HK-2 (cell line): ENCODE results near the gene TNNI3K.

Source experiments
- DNase-seq: peaks from one replicate; pipeline ENCODE4 v3.0.0-alpha.2; 2018; ENCODE audit not compliant: unreplicated experiment

TNNI3K gene

GRCh38 chr1:74434321-74434720 is 199.1 kb downstream of the TNNI3K start:
- DNase-seq, result no peak

- DNase-seq, result no peak
Observed at GRCh38 chr1:74436078-74436477, 200.9 kb downstream of the TNNI3K start.

- no peak for DNase-seq
Observed at GRCh38 chr1:74437035-74437434, 201.8 kb downstream of the TNNI3K start.

- DNase-seq, result no peak
Observed at GRCh38 chr1:74452035-74452434, 216.8 kb downstream of the TNNI3K start.

GRCh38 chr1:74453277-74453676 is 218.1 kb downstream of the TNNI3K start:
- no peak for DNase-seq

GRCh38 chr1:74455390-74455789 is 220.2 kb downstream of the TNNI3K start:
- DNase-seq, result no peak

- DNase-seq, result no peak
Observed at GRCh38 chr1:74457253-74457652, 222.1 kb downstream of the TNNI3K start.

- DNase-seq, result no peak
Observed at GRCh38 chr1:74463333-74463988, 228.3 kb downstream of the TNNI3K start.

GRCh38 chr1:74464037-74464436 is 228.8 kb downstream of the TNNI3K start:
- no peak for DNase-seq

- DNase-seq, result no peak
Observed at GRCh38 chr1:74465193-74465681, 230.1 kb downstream of the TNNI3K start.

- DNase-seq, result no peak
Observed at GRCh38 chr1:74467786-74468377, 232.7 kb downstream of the TNNI3K start.

GRCh38 chr1:74468982-74469603 is 233.9 kb downstream of the TNNI3K start:
- no peak for DNase-seq

GRCh38 chr1:74470251-74470650 is 235.1 kb downstream of the TNNI3K start:
- DNase-seq, result no peak

- no peak for DNase-seq
Observed at GRCh38 chr1:74470936-74471335, 235.7 kb downstream of the TNNI3K start.

- no peak for DNase-seq
Observed at GRCh38 chr1:74471470-74471869, 236.3 kb downstream of the TNNI3K start.

- DNase-seq, result no peak
Observed at GRCh38 chr1:74474585-74474984, 239.4 kb downstream of the TNNI3K start.

GRCh38 chr1:74478979-74479378 is 243.8 kb downstream of the TNNI3K start:
- no peak for DNase-seq

- no peak for DNase-seq
Observed at GRCh38 chr1:74480068-74480467, 244.9 kb downstream of the TNNI3K start.

- DNase-seq, result no peak
Observed at GRCh38 chr1:74481607-74482006, 246.4 kb downstream of the TNNI3K start.

- DNase-seq, result no peak
Observed at GRCh38 chr1:74485622-74486021, 250.4 kb downstream of the TNNI3K start.

GRCh38 chr1:74486036-74486435 is 250.8 kb downstream of the TNNI3K start:
- DNase-seq, result no peak

GRCh38 chr1:74496669-74497068 is 261.5 kb downstream of the TNNI3K start:
- no peak for DNase-seq

- no peak for DNase-seq
Observed at GRCh38 chr1:74498901-74499300, 263.7 kb downstream of the TNNI3K start.
